HepG2 (cell line): ENCODE results near the gene ZNF281. TPM values are rescaled to one million over a fixed set of nuclear protein-coding genes. Genes with fewer than 3 reads are reported as not detected.

ENCODE experiments used
- BHLHE40 ChIP-seq: IDR thresholded peaks from 2 replicates; pipeline ENCODE4 v1.6.1; 2011; ENCODE audit warnings: low read length, improper control_type of control experiment
- FOXM1 ChIP-seq: sonication (generic); formaldehyde crosslinking; IDR thresholded peaks from 2 replicates; pipeline ENCODE4 v1.5.0; 2020; ENCODE audit warnings: missing genetic modification reagents
- GLI4 ChIP-seq: sonication (generic); formaldehyde crosslinking; IDR thresholded peaks from 2 replicates; pipeline ENCODE4 v1.5.1; 2020; ENCODE audit warnings: missing genetic modification reagents, mild to moderate bottlenecking, moderate library complexity, borderline replicate concordance
- HCFC1 ChIP-seq: fragments of 150-350 bp; IDR thresholded peaks from 2 replicates; pipeline ENCODE4 v1.6.1; 2014; ENCODE audit warnings: low read depth, low read length
- MAF1 ChIP-seq: sonication (generic); formaldehyde crosslinking; IDR thresholded peaks from 2 replicates; pipeline ENCODE4 v1.5.0; 2020; ENCODE audit warnings: missing genetic modification reagents, borderline replicate concordance
- PPARG ChIP-seq: conservative IDR thresholded peaks from 2 replicates; pipeline ENCODE4 v1.6.1; 2016; ENCODE audit warnings: missing biosample characterization, missing genetic modification reagents
- PRPF4 ChIP-seq: fragments of 200-400 bp; formaldehyde crosslinking; IDR thresholded peaks from 2 replicates; pipeline ENCODE4 v1.6.1; 2016; ENCODE audit warnings: low read length, low read depth; ENCODE audit not compliant: poor library complexity, severe bottlenecking
- RAD21 ChIP-seq: fragments of 450-650 bp; formaldehyde crosslinking; IDR thresholded peaks from 2 replicates; pipeline ENCODE4 v1.5.0; 2020; ENCODE audit warnings: mild to moderate bottlenecking
- TCF12 ChIP-seq, 2 experiments: fragments of 450-650 bp in 1 of 2; sonication (generic) in 1 of 2; formaldehyde crosslinking in 1 of 2; IDR thresholded peaks; 2 replicates each; pipeline versions ENCODE4 v1.6.1 to v1.8.0; 2017 to 2022; ENCODE audit warnings: antibody characterized with exemption in 1 of 2, mild to moderate bottlenecking in 1 of 2, missing genetic modification reagents in 1 of 2, moderate library complexity in 1 of 2
- TOPORS ChIP-seq: sonication (generic); formaldehyde crosslinking; IDR thresholded peaks from 2 replicates; pipeline ENCODE4 v1.8.0; 2023; ENCODE audit warnings: mild to moderate bottlenecking, missing genetic modification reagents
- TRAFD1 ChIP-seq: sonication (generic); formaldehyde crosslinking; IDR thresholded peaks from 2 replicates; pipeline ENCODE4 v1.5.1; 2020; ENCODE audit warnings: missing genetic modification reagents, mild to moderate bottlenecking, borderline replicate concordance
- ZEB1 ChIP-seq: IDR thresholded peaks from 2 replicates; pipeline ENCODE4 v1.6.1; 2012; ENCODE audit warnings: mild to moderate bottlenecking, low read depth, inconsistent platforms; ENCODE audit not compliant: insufficient replicate concordance
- ZNF101 ChIP-seq: sonication (generic); formaldehyde crosslinking; IDR thresholded peaks from 2 replicates; pipeline ENCODE4 v1.4.0; 2020; ENCODE audit warnings: mild to moderate bottlenecking, low read depth, missing genetic modification reagents, borderline replicate concordance
- ZNF235 ChIP-seq: sonication (generic); formaldehyde crosslinking; IDR thresholded peaks from 2 replicates; pipeline ENCODE4 v1.8.1; 2023; ENCODE audit warnings: mild to moderate bottlenecking, missing genetic modification reagents, borderline replicate concordance
- ZNF274 ChIP-seq: sonication (generic); formaldehyde crosslinking; IDR thresholded peaks from 2 replicates; pipeline ENCODE4 v1.5.1; 2020; ENCODE audit warnings: mild to moderate bottlenecking, missing genetic modification reagents
- ZNF292 ChIP-seq: sonication (generic); formaldehyde crosslinking; IDR thresholded peaks from 2 replicates; pipeline ENCODE4 v1.8.1; 2022; ENCODE audit warnings: mild to moderate bottlenecking, low read depth, missing genetic modification reagents, borderline replicate concordance
- ZNF317 ChIP-seq: sonication (generic); formaldehyde crosslinking; IDR thresholded peaks from 2 replicates; pipeline ENCODE4 v1.5.0; 2020; ENCODE audit warnings: mild to moderate bottlenecking, missing genetic modification reagents
- ZNF460 ChIP-seq: sonication (generic); formaldehyde crosslinking; IDR thresholded peaks from 2 replicates; pipeline ENCODE4 v1.5.1; 2020; ENCODE audit warnings: missing genetic modification reagents, mild to moderate bottlenecking, borderline replicate concordance
- ZNF503 ChIP-seq: sonication (generic); formaldehyde crosslinking; IDR thresholded peaks from 2 replicates; pipeline ENCODE4 v1.4.0; 2020; ENCODE audit warnings: missing genetic modification reagents
- ZNF670 ChIP-seq: sonication (generic); formaldehyde crosslinking; IDR thresholded peaks from 2 replicates; pipeline ENCODE4 v1.8.0; 2022; ENCODE audit warnings: mild to moderate bottlenecking, missing genetic modification reagents, borderline replicate concordance
- ZNF674 ChIP-seq: sonication (generic); formaldehyde crosslinking; IDR thresholded peaks from 2 replicates; pipeline ENCODE4 v1.5.0; 2020; ENCODE audit warnings: low read depth, mild to moderate bottlenecking, missing genetic modification reagents
- ZUFSP ChIP-seq: sonication (generic); formaldehyde crosslinking; IDR thresholded peaks from 2 replicates; pipeline ENCODE4 v1.9.0; 2021; ENCODE audit warnings: missing genetic modification reagents, mild to moderate bottlenecking, borderline replicate concordance
- polyA plus RNA-seq, 8 experiments: library from polyadenylated mRNA; depleted of rRNA in 3 of 8; stranded (reverse) in 7 of 8; unstranded in 1 of 8; fragments of >200 nt; fragmentation: Illumina TruSeq in 4 of 8; extraction: Trizol in 4 of 8; gene quantifications; 2 replicates each; pipeline versions ENCODE4 v1.2.1 to v1.2.3, GENCODE V29; 2011 to 2016; ENCODE audit warnings: low read depth in 4 of 8, missing spikeins in 1 of 8, mixed read lengths in 1 of 8; ENCODE audit not compliant: insufficient read depth in 1 of 8
- total RNA-seq, 5 experiments: library from RNA; depleted of rRNA; stranded (reverse); fragments of >200 nt; fragmentation: Illumina TruSeq; extraction: Trizol; gene quantifications; 2 replicates each; pipeline ENCODE4 v1.2.3, GENCODE V29; 2016; ENCODE audit warnings: low read depth in 1 of 5
- TF ChIP-seq, protein P1 (sequence below): sonication (generic); formaldehyde crosslinking; conservative IDR thresholded peaks from 2 replicates; pipeline ENCODE4 v1.8.1; 2023; ENCODE audit warnings: missing genetic modification reagents

ZNF281 gene
- total and polyA plus RNA-seq, 2 of the 13 experiments (the other 11 are each of a cell fraction or from before 2014, with no cell fraction given): 7.7 to 20.6 TPM

DNA sequence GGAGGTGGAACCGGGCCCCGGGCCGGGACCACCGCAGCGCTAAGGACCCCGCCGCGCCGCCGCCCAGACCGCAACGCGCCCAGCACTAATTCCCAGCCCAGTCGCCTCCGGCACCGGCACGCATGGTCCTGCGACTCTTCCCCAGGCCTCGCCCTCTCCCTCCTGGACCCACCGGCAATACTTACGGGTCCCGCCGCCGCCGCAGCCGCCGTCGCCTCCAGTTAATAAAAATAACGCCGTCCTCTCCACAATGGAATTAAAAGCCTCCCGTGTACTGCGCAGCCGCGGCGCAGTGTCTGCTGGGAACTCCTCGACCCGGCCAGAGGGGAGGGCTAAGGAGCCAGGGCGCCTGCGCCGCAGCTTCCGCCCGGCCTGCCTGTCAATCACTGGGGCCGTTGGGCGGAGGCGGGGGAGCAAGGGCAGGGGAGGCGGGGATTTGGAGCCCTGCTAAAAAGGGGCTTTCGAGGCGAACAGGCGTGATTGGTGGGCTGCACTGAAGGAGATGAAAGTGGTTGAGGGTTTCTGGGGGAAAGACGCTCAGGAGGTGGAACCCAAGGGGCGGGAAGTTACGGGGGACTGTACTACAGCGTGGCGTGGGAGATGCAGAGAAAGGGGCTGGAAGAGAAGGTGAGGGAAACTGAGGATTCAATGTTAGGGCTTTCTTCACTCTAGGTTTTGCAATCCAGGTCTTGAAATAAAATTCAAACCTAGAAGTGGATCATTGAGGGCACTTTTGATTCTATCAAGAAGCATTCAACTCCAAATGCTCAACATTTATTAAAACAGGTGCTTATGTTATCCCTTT is at the start of gene ZNF281 (continued):
- no peak; the same call in 1 of the 2 replicates for TF ChIP-seq TOPORS (CRISPR knock-in tag)
- no peak; the same call in 1 of the 2 replicates for TF ChIP-seq ZNF670 (CRISPR knock-in tag)
- TF ChIP-seq TRAFD1 (CRISPR knock-in tag): no peak
- TF ChIP-seq RAD21 (CRISPR knock-in tag): 0 out of 2 replicates have a peak, but pooled peaks have one; percentile 12
- TF ChIP-seq ZNF235 (CRISPR knock-in tag): no peak
- TF ChIP-seq PPARG (CRISPR knock-in tag): no peak
- TF ChIP-seq ZEB1: no peak
- TF ChIP-seq HCFC1: no peak
- TF ChIP-seq ZNF274 (CRISPR knock-in tag): no peak
- TF ChIP-seq PRPF4: no peak
- no peak for TF ChIP-seq ZNF503 (CRISPR knock-in tag)
- TF ChIP-seq, protein P1, sequence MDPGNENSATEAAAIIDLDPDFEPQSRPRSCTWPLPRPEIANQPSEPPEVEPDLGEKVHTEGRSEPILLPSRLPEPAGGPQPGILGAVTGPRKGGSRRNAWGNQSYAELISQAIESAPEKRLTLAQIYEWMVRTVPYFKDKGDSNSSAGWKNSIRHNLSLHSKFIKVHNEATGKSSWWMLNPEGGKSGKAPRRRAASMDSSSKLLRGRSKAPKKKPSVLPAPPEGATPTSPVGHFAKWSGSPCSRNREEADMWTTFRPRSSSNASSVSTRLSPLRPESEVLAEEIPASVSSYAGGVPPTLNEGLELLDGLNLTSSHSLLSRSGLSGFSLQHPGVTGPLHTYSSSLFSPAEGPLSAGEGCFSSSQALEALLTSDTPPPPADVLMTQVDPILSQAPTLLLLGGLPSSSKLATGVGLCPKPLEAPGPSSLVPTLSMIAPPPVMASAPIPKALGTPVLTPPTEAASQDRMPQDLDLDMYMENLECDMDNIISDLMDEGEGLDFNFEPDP (CRISPR knock-in tag): no peak
- TF ChIP-seq MAF1: no peak
- no peak for TF ChIP-seq ZNF460 (CRISPR knock-in tag)
- no peak for TF ChIP-seq ZNF317 (CRISPR knock-in tag)
- TF ChIP-seq ZUFSP: no peak
- TF ChIP-seq GLI4 (CRISPR knock-in tag): 0 out of 2 replicates have a peak, but pooled peaks have one; percentile 49
- no peak for TF ChIP-seq TCF12 (IDR thresholded peaks at IDR 0.05)
- no peak for TF ChIP-seq TCF12 (CRISPR knock-in tag; IDR thresholded peaks at IDR 0.05)
- no peak for TF ChIP-seq ZNF674 (CRISPR knock-in tag)
- TF ChIP-seq ZNF101: no peak
- no peak for TF ChIP-seq FOXM1 (CRISPR knock-in tag)
- TF ChIP-seq ZNF292 (CRISPR knock-in tag): no peak
- TF ChIP-seq BHLHE40: no peak
